Brain microvascular endothelial cell (primary cell): ENCODE measurements around the gene SEMA6A.

ENCODE experiments used
- DNase-seq: peaks from one replicate; pipeline ENCODE4 v3.0.0-alpha.2; 2020
- H3K27ac ChIP-seq: fragments of 250-450 bp; sonication (Bioruptor Pico); 2 replicates; pipeline ENCODE4 v1.5.1; 2020; ENCODE audit warnings: mild to moderate bottlenecking, moderate library complexity
- H3K27me3 ChIP-seq: fragments of 250-450 bp; sonication (Bioruptor Pico); replicated peaks from 2 replicates; pipeline ENCODE4 v1.5.1; 2020; ENCODE audit warnings: mild to moderate bottlenecking
- H3K36me3 ChIP-seq: fragments of 250-450 bp; sonication (Bioruptor Pico); replicated peaks from 2 replicates; pipeline ENCODE4 v1.5.1; 2020; ENCODE audit warnings: mild to moderate bottlenecking
- H3K4me3 ChIP-seq: 2 replicates; pipeline ENCODE4 v1.5.1; 2011; ENCODE audit warnings: low read depth, mild to moderate bottlenecking, control low read depth, low read length, moderate library complexity
- CTCF ChIP-seq: IDR thresholded peaks from 2 replicates; pipeline ENCODE4 v1.5.1; 2011; ENCODE audit warnings: low read depth, mild to moderate bottlenecking, moderate library complexity, low read length, control low read depth, inconsistent platforms; ENCODE audit errors: missing control alignments
- in situ Hi-C: cut with HindIII; loops from 2 replicates; pipeline ENCODE4 v1.10.0; 2017; ENCODE audit warnings: low sequenced_read_pairs, low pct_ligation_motif_present

Gene SEMA6A

GRCh38 chr5:116439905-116440304 lies 134.7 kb downstream of the SEMA6A start:
- no peaks in the 10 kb centered on the region for H3K36me3 ChIP-seq
- H3K4me3 ChIP-seq = no peak overlapping the region
- H3K27me3 ChIP-seq = no peaks in the 10 kb centered on the region
- in situ Hi-C loops = no loop called here
- DNase-seq = no peak
- TF ChIP-seq CTCF = no peak
- H3K27ac ChIP-seq = no peak overlapping the region

GRCh38 chr5:116438979-116439554 lies 135.6 kb downstream of the SEMA6A start:
- in situ Hi-C loops = no loop called here
- Histone ChIP-seq H3K4me3 (no peak overlapping the region), H3K36me3 (no peaks in the 10 kb centered on the region), H3K27me3 (no peaks in the 10 kb centered on the region), H3K27ac (no peak overlapping the region)
- no peak for TF ChIP-seq CTCF
- DNase-seq = no peak

DNA sequence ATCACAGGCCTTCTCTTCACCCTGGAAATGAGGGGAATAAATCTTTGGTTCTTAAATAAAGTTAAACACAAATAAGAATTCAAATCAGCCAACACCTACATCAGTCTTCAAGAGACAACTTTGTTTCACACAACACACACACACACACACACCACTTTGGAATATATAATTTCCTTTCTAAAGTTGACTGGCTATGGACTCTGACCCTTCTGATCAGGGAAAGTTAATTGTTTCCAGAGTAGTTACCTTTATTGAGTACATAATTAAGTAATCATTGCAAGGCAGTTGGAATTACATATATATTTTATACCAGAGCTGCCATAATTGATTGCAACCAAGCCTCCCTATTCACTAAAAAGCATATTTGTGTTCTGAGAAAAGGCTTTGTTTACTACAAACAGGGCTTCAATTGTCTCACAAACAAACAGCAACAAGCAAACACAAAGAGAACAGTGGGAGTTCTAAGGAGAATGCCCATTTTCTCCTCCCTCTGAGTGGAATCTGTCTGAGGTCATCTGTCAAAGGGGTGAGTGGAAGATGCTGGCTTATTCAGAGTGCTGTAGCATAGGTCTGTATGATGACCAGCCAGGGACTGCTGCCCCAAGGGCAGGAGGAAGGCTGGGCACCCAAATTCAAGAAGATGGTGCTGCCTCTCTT lies 136.6 kb downstream of the SEMA6A start:
- Histone ChIP-seq H3K36me3 (no peaks in the 10 kb centered on the region), H3K4me3 (no peak overlapping the region), H3K27ac (no peak overlapping the region), H3K27me3 (no peaks in the 10 kb centered on the region)
- DNase-seq = no peak
- in situ Hi-C loops = no loop called here
- TF ChIP-seq CTCF = no peak

GRCh38 chr5:116437351-116437705 lies 137.3 kb downstream of the SEMA6A start:
- no peaks in the 10 kb centered on the region for H3K36me3 ChIP-seq
- in situ Hi-C loops = no loop called here
- H3K27ac ChIP-seq = no peak overlapping the region
- no peak for TF ChIP-seq CTCF
- DNase-seq = no peak
- no peak overlapping the region for H3K4me3 ChIP-seq
- H3K27me3 ChIP-seq = no peaks in the 10 kb centered on the region

GRCh38 chr5:116436674-116437350 lies 137.8 kb downstream of the SEMA6A start:
- no peaks in the 10 kb centered on the region for H3K27me3 ChIP-seq
- in situ Hi-C loops = no loop called here
- no peak for DNase-seq
- no peak overlapping the region for H3K4me3 ChIP-seq
- H3K27ac ChIP-seq = no peak overlapping the region
- no peaks in the 10 kb centered on the region for H3K36me3 ChIP-seq
- no peak for TF ChIP-seq CTCF
